Fibroblast of skin of back (primary cell): ENCODE results near the gene TBCA.
"Not testable (repeated sequence)": the region's sequence is repeated elsewhere in the genome, so short reads cannot be mapped to it uniquely, and the experiment has no call there.

ENCODE experiments used
- DNase-seq: peaks from one replicate; pipeline ENCODE4 v3.0.0-alpha.2; 2013

TBCA gene

GRCh38 chr5:77772729-77773128 lies 3.4 kb downstream of the TBCA start:
- DNase-seq = no peak

- DNase-seq = no peak
Measured at GRCh38 chr5:77771452-77771851, 4.7 kb downstream of the TBCA start.

- DNase-seq = no peak
Measured at GRCh38 chr5:77770293-77771005, 5.7 kb downstream of the TBCA start.

DNA sequence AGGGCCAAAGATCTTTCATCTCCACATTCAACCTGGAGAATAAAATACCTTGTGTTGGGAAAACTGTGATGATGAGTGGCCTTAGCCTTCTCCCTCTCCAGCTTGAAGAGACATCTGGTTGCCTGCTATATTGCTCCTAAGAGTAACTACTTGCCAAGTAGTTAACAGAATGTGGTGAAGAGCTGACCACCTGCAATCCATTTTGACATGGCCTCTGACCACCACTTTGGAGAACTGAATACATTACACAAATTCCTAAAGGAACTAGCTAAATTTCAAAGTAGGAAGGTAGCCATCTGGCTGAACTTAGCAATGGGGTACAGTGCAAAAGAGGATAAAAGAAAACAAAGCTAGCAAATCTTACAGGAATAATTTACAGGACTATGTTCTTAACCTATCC lies 7.2 kb downstream of the TBCA start:
- DNase-seq = no peak

- no peak for DNase-seq
Measured at GRCh38 chr5:77767301-77767700, 8.8 kb downstream of the TBCA start.

GRCh38 chr5:77761606-77762005 lies 14.5 kb downstream of the TBCA start:
- DNase-seq = no peak

- no peak for DNase-seq
Measured at GRCh38 chr5:77758141-77758938, 17.8 kb downstream of the TBCA start.

- no peak for DNase-seq
Measured at GRCh38 chr5:77751328-77752023, 24.7 kb downstream of the TBCA start.

GRCh38 chr5:77750928-77751327 lies 25.2 kb downstream of the TBCA start:
- not testable (repeated sequence) for DNase-seq

DNA sequence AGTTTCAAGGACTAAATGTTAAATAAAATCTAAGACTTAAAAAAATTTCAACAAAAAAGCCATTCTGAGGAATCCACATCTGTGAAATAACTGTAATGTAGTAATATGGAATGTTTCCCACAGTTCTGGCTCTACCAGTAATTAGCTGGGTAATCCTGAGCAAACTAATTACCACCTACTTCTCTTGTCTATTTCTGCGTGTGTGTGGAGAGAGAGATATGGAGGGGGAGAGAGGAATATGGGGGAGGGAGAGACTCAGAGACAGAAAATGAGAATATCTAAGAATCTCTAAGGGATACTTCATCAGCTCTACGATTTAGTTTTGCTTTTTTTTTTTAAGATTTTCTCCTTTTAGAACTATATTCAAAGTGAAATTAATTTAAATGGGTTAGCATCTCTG lies 28.0 kb downstream of the TBCA start:
- DNase-seq = no peak

DNA sequence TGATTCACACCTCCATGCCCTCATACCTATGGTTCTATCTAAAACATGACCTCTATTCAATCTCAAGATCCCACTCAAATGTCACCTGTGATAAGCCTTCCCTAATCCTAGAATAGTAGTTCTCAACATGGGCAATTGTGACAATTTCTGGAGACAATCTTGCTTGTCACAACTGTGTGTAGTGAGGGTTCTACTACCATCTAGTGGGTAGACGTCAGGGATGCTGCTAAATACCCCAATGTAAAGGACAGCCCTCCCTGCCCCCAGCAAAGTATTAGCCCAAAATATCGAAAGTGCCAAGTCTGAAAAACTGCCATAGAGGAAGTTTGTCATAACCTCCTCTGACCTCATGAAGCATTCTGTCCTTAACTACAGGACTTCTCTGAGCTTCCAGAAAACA lies 32.0 kb downstream of the TBCA start:
- DNase-seq = no peak

DNA sequence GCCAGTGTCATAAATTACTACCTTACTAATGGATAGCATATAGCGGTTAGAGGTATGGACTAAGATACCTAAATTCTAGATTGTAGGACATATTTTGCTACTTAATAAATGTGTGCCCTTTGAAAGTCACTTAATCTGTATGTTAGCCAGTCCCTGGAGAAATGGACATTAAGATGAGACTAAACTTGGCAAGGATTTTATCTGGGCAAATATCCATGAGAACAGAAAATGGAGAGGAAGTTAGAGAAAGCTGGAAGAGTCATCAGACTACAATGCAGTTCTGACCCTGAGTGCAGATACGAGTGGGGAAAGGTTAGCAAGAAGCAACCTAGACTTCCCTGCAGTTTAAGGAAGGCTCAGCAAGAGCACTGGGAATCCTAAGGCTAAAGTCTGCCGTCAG lies 33.0 kb downstream of the TBCA start:
- peak; percentile 28 for DNase-seq

- DNase-seq = no peak
Measured at GRCh38 chr5:77741608-77742007, 34.5 kb downstream of the TBCA start.

GRCh38 chr5:77734885-77735284 lies 41.3 kb downstream of the TBCA start:
- no peak for DNase-seq

DNA sequence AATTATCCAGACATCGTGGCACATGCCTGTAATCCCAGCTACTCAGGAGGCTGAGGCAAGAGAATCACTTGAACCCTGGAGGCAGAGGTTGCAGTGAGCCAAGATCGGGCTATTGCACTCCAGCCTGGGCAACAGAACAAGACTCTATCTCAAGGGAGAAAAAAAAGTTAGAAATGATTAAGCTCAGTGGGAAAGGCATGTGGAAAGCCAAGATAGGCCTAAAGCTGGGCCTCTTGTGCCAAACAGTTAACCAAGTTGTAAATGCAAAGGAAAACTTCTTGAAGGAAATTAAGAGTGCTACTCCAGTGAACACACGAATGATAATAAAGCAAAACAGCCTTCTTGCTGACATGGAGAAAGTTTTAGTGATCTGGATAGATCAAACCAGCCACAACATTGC lies 43.0 kb downstream of the TBCA start:
- no peak for DNase-seq

DNA sequence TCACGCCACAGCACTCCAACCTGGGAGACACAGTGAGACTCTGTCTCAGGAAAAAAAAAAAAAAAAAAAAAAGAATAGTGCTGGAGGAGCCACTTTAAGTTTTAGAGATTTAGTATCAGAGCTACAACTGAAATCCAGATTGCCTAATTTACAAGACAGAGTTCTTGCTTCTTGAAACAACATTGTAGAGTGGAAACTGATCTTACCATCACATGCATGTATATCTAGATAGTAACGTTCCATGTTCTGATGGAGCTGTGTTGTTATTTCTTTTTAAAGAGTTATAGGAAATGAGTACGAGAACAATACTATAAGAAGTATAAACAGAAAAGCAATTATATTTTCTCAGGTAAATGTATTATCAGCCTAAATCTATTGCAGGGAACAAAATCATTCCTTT lies 48.9 kb downstream of the TBCA start:
- no peak for DNase-seq

GRCh38 chr5:77725616-77726015 lies 50.5 kb downstream of the TBCA start:
- no peak for DNase-seq

DNA sequence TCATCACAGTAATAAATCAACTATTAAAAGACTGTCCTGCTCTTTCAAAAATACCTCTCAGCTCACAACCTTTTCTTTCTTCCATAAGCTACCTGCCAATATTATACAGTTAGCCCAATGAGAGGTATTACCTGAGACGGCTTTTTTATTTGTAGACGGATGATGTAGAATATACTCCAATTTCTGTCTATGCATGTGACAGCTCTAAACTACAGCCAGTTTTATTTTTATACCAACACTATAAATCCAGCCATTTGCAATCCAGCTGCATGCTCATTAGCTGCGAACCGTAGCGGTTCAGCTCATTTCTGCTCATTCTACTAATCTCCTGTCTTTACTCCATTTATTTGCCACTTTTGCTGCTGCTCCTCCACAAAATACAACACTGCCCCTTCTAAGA lies 51.2 kb downstream of the TBCA start:
- no peak for DNase-seq

DNA sequence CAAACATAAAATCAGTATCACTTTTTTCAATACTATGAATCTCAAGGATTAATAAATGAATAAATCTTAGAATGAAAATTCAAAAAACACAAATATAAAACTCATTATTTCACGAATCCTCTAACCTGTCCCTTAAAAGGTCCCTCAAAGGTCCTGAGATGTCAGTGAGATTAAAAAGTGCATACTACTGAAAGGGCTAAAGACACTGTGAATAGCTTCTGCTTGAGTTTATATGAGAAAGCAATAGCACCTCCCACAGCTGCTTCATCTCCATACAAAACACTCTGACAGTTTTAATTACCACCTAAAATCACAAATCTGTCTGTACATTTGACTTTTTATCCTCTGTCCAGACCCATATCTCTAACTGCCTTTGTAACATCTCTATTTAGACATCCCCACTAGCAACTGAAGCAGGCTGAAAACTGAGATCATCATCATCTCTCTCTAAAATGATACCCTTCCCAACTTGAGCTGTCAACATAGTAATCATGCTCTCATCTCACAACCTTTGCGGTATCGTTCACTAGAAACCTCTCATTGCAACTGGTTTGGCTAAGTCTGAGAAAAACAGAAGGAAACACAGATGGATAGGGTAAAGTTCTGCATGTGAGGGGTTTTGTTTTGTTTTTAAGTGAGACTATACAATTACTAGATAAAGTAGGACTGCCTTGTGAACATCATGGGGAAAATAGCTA lies 56.3 kb downstream of the TBCA start:
- DNase-seq = no peak

DNA sequence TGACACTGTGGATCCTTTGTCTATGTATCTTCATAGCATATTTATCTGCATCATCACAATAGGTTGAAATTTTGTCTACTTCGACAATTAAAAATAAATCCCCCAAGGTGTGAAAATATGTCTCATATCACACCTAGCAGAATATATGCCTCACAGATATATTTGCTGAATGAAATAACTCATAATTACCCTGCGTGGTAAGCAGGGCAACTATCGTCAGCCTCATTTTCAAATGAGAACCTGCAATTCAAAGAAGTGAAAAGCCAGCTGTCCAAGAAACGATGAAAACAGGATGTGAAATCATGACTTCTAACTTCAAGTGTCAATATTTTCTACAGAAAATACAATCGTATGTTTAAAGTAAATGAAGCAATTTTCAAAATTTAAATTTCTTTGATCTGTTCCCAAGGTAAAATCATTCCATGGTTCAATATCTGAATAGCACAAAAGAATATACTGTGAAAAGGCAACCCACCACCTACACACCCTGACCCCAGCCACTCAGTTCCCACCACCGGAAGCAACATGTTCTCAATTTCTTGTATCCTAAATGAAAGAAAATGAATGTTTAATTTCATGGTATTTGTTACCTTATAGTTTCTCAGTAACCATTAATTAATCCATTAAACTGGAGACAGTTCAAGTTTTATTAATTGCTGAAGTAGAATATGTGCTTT lies 57.1 kb downstream of the TBCA start:
- DNase-seq = no peak

DNA sequence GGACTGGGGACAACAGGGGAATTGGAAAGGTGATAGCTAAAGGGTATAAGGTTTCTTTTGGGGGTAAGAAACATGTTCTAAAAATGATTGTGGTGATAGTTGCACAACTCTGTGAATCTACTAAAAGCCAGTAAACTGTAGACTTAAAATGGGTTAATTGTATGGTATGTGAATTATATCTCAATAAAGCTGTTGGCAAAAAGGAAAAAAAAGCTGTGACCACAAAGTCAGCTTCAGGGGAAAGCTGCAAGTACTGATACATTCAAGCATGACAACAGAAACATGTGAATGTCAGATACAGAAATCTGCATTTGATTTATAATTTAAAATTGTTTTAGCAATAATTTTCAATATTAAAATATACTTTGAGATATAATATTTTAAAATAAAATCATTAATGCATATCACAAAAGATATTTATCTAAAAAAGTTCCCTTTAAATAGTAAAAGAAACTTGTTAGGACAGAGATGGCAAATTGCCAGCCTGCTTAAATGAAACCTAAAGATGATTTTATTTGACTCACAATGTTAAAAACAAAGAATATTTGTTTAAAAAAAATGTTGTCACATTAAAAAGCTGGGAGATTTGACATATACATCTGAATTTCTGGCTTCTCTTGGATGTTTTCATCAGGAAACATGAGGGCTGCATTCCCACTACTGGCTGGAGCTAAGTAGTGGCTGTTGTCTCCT lies 66.0 kb downstream of the TBCA start:
- DNase-seq = no peak

DNA sequence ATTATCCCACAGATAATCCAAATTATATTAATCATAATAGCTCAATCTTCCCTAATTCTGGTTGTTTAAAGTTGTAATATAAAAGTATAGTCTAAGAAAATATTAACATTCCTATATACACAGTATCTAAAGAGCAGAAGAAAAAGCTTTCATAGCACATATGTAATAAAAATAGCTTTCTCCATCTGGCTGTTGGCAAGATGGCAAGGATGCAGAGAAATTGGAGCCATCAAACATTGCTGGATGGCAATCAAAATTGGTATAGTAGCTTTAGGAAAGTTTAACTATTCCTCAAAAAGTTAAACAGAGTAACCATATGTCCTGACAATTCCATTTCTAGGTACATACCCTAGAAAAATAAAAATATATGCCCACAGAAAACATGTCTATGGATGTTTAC lies 66.8 kb downstream of the TBCA start:
- DNase-seq = no peak
